Measurements from ENCODE around the gene ANOS1. TPM values are rescaled to one million over a fixed set of nuclear protein-coding genes. Genes with fewer than 3 reads are reported as not detected.

ANOS1 gene
- total RNA-seq, 1 experiment from 2014 or later: 54.9 TPM

DNA sequence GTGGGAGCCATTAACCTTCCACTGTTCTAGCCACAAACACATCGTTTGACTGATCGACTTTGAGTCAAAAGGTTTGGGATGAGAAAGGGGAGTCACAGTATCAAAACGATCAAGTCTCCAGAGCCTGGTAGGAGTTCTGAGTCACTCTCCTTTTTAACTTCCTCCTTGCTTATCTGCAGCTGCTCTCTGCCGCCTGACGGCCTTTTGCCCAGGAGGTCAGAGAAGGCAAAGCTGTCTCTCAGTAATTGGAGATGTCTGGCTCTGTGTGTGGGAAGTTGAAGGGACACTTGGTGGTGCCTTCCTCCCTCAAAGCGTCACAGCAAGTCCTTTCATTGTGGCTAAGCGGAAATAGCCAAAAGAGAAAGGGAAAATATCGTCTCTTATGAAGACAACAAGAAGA lies 63.1 kb downstream of the ANOS1 start:
- Histone ChIP-seq H4K20me1 (ENCODE audit: control insufficient read depth, insufficient read depth, insufficient read length) (no peaks in the 10 kb centered on the region), H3K27ac (ENCODE audit: insufficient read length, low read depth, low read length) (no peak overlapping the region), H2BK120ac (ENCODE audit: low read depth, low read length, poor library complexity, severe bottlenecking) (no peak overlapping the region), H3K9me3 (ENCODE audit: control insufficient read depth, low read depth, low read length) (no peaks in the 10 kb centered on the region), H3K23ac (ENCODE audit: insufficient read length, low read depth, low read length) (no peak overlapping the region), H3K4me2 (ENCODE audit: insufficient read depth, insufficient read length, low read length) (no peak overlapping the region), H3K4me1 (ENCODE audit: insufficient read depth, low read length) (peaks cover 19% of the 10 kb centered on the region), H2BK12ac (ENCODE audit: insufficient read length, low read depth, low read length) (no peak overlapping the region), H3K56ac (ENCODE audit: insufficient read length, low read depth, low read length) (no peak overlapping the region), H3K23me2 (ENCODE audit: insufficient read length, low read depth, low read length, poor library complexity, severe bottlenecking) (no peaks in the 10 kb centered on the region), H3K14ac (ENCODE audit: insufficient read depth, low read length) (no peak overlapping the region), H3K4ac (ENCODE audit: low read depth, low read length) (no peak overlapping the region), H2BK5ac (ENCODE audit: insufficient read length, low read length) (no peak overlapping the region), H3K18ac (ENCODE audit: insufficient read length, low read depth, low read length) (no peak overlapping the region), H2AK5ac (ENCODE audit: insufficient read length, low read length) (no peak overlapping the region), H2BK20ac (ENCODE audit: low read depth, low read length, poor library complexity, severe bottlenecking) (no peak overlapping the region), H3K27me3 (ENCODE audit: insufficient read depth, low read length) (no peaks in the 10 kb centered on the region), H3K79me1 (ENCODE audit: insufficient read depth, low read depth, low read length, poor library complexity, severe bottlenecking) (peaks cover 5% of the 10 kb centered on the region), H4K8ac (replicated peaks; ENCODE audit: insufficient read length, low read depth, low read length) (no peak overlapping the region), H3T11ph (ENCODE audit: low read length) (no peak overlapping the region), H4K5ac (ENCODE audit: insufficient read length, low read depth, low read length) (no peak overlapping the region), H3K9ac (ENCODE audit: extremely low read depth, insufficient read length, low read length) (no peak overlapping the region), H2BK15ac (ENCODE audit: low read depth, low read length) (no peak overlapping the region), H3K79me2 (ENCODE audit: insufficient read depth, low read length) (peaks cover 35% of the 10 kb centered on the region; the same call in 1 of the 2 replicates), H4K91ac (ENCODE audit: insufficient read length, low read depth, low read length) (no peak overlapping the region), H2AFZ (ENCODE audit: low read length) (no peak overlapping the region)
- H3K27me3 Mint-ChIP-seq (ENCODE audit: low read depth): no peaks in the 10 kb centered on the region
- peaks cover 52 to 53% of the 10 kb centered on the region in 2 experiments for H3K4me1 Mint-ChIP-seq
- no peak overlapping the region for H3K4me3 Mint-ChIP-seq
- no peaks in the 10 kb centered on the region for H3K9me3 Mint-ChIP-seq
- DNase-seq: no peak
- TF ChIP-seq, protein P1, sequence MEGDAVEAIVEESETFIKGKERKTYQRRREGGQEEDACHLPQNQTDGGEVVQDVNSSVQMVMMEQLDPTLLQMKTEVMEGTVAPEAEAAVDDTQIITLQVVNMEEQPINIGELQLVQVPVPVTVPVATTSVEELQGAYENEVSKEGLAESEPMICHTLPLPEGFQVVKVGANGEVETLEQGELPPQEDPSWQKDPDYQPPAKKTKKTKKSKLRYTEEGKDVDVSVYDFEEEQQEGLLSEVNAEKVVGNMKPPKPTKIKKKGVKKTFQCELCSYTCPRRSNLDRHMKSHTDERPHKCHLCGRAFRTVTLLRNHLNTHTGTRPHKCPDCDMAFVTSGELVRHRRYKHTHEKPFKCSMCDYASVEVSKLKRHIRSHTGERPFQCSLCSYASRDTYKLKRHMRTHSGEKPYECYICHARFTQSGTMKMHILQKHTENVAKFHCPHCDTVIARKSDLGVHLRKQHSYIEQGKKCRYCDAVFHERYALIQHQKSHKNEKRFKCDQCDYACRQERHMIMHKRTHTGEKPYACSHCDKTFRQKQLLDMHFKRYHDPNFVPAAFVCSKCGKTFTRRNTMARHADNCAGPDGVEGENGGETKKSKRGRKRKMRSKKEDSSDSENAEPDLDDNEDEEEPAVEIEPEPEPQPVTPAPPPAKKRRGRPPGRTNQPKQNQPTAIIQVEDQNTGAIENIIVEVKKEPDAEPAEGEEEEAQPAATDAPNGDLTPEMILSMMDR (conservative IDR thresholded peaks at IDR 0.05): no peak
- peaks cover 5 to 18% (median 6%) of the 10 kb centered on the region in 3 experiments; a peak in 4 of 7 replicates for H3K36me3 Mint-ChIP-seq (ENCODE audit: insufficient read depth in 1 of 3, low read depth in 3 of 3)
- no CpG with 5 or more reads among the region's 8 CpGs for WGBS (ENCODE audit: extremely low coverage, insufficient read length, low lambda C conversion rate)
- peak overlapping the region; percentile 23 to 93 (median 71); a peak in 6 of 7 replicates for H3K27ac Mint-ChIP-seq
